Measurements from ENCODE around the gene BICC1. TPM values are rescaled to one million over a fixed set of nuclear protein-coding genes. Genes with fewer than 3 reads are reported as not detected.

The BICC1 gene
- total RNA-seq, 1 experiment from 2014 or later, result 0.57 TPM

DNA sequence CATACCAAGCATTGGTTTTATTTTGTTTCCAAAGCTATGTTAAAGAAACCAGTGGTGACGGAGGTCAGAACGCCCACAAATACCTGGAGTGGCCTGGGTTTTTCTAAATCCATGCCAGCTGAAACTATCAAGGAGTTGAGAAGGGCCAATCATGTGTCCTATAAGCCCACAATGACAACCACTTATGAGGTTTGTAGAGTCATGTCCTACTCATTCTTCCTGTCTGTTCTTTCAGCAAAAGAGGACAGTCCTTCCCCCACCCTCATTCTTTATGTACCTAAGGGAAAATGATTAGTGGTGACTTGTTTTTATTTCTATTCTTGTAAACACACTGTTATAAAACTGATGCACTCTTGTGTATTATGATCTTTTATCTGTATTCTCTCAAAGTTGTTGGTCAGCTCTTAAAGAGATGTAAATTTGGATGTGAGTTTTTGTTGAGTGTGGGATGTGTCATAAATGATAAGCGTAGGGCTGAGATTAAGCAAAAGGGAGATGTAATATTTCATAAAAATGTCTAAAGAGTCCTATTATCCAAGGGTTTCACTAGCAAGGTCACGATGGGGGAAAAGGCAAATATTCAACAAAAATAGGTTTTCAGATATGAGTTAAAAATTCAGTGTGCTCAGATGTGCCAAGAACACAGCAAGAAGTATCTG, 294.4 kb downstream of the BICC1 start:
- H2BK12ac ChIP-seq (ENCODE audit: insufficient read length, low read depth, low read length), result no peak overlapping the region
- no peak overlapping the region for H3T11ph ChIP-seq (ENCODE audit: low read length)
- H3K79me2 ChIP-seq (ENCODE audit: insufficient read depth, low read length), result no peaks in the 10 kb centered on the region
- Mint-ChIP-seq H3K4me3 (no peak overlapping the region), H3K9me3 (no peaks in the 10 kb centered on the region), H3K4me1 (peaks cover under 1 to 2% of the 10 kb centered on the region in 2 experiments; a peak in 3 of 4 replicates), H3K36me3 (ENCODE audit: insufficient read depth in 1 of 3, low read depth in 3 of 3) (no peaks in the 10 kb centered on the region), H3K27me3 (ENCODE audit: low read depth) (no peaks in the 10 kb centered on the region), H3K27ac (no peak overlapping the region)
- H3K79me1 ChIP-seq (ENCODE audit: insufficient read depth, low read depth, low read length, poor library complexity, severe bottlenecking), result no peaks in the 10 kb centered on the region
- no peak overlapping the region for H2AFZ ChIP-seq (ENCODE audit: low read length)
- H4K20me1 ChIP-seq (ENCODE audit: control insufficient read depth, insufficient read depth, insufficient read length), result no peaks in the 10 kb centered on the region
- H3K4ac ChIP-seq (ENCODE audit: low read depth, low read length), result no peak overlapping the region
- no peak overlapping the region for H3K23ac ChIP-seq (ENCODE audit: insufficient read length, low read depth, low read length)
- H4K8ac ChIP-seq (replicated peaks; ENCODE audit: insufficient read length, low read depth, low read length), result no peak overlapping the region
- no peak overlapping the region for H4K5ac ChIP-seq (ENCODE audit: insufficient read length, low read depth, low read length)
- no peak overlapping the region for H2BK15ac ChIP-seq (ENCODE audit: low read depth, low read length)
- no peak overlapping the region for H4K91ac ChIP-seq (ENCODE audit: insufficient read length, low read depth, low read length)
- H2BK5ac ChIP-seq (ENCODE audit: insufficient read length, low read length), result no peak overlapping the region
- TF ChIP-seq, protein P1, sequence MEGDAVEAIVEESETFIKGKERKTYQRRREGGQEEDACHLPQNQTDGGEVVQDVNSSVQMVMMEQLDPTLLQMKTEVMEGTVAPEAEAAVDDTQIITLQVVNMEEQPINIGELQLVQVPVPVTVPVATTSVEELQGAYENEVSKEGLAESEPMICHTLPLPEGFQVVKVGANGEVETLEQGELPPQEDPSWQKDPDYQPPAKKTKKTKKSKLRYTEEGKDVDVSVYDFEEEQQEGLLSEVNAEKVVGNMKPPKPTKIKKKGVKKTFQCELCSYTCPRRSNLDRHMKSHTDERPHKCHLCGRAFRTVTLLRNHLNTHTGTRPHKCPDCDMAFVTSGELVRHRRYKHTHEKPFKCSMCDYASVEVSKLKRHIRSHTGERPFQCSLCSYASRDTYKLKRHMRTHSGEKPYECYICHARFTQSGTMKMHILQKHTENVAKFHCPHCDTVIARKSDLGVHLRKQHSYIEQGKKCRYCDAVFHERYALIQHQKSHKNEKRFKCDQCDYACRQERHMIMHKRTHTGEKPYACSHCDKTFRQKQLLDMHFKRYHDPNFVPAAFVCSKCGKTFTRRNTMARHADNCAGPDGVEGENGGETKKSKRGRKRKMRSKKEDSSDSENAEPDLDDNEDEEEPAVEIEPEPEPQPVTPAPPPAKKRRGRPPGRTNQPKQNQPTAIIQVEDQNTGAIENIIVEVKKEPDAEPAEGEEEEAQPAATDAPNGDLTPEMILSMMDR (conservative IDR thresholded peaks at IDR 0.05), result no peak
- 100% methylated on average over 1 of the region's 4 CpGs for WGBS (ENCODE audit: extremely low coverage, insufficient read length, low lambda C conversion rate)
- no peaks in the 10 kb centered on the region for H3K9me3 ChIP-seq (ENCODE audit: control insufficient read depth, low read depth, low read length)
- H3K14ac ChIP-seq (ENCODE audit: insufficient read depth, low read length), result no peak overlapping the region
- H3K4me2 ChIP-seq (ENCODE audit: insufficient read depth, insufficient read length, low read length), result no peak overlapping the region
- no peak overlapping the region for H3K9ac ChIP-seq (ENCODE audit: extremely low read depth, insufficient read length, low read length)
- H3K18ac ChIP-seq (ENCODE audit: insufficient read length, low read depth, low read length), result no peak overlapping the region
- no peak overlapping the region for H3K27ac ChIP-seq (ENCODE audit: insufficient read length, low read depth, low read length)
- no peak overlapping the region for H3K56ac ChIP-seq (ENCODE audit: insufficient read length, low read depth, low read length)
- no peaks in the 10 kb centered on the region for H3K27me3 ChIP-seq (ENCODE audit: insufficient read depth, low read length)
- DNase-seq, result no peak
- H3K4me1 ChIP-seq (ENCODE audit: insufficient read depth, low read length), result no peaks in the 10 kb centered on the region
- H2BK120ac ChIP-seq (ENCODE audit: low read depth, low read length, poor library complexity, severe bottlenecking), result no peak overlapping the region
- no peak overlapping the region for H2AK5ac ChIP-seq (ENCODE audit: insufficient read length, low read length)
- no peaks in the 10 kb centered on the region for H3K23me2 ChIP-seq (ENCODE audit: insufficient read length, low read depth, low read length, poor library complexity, severe bottlenecking)
- no peak overlapping the region for H2BK20ac ChIP-seq (ENCODE audit: low read depth, low read length, poor library complexity, severe bottlenecking)

Data from H9 (cell line).